ENCODE measurements around the gene FIG4.

FIG4 gene

GRCh38 chr6:109762166-109762565 is 71.1 kb downstream of the FIG4 start:
- Histone ChIP-seq H3K4me1 (no peaks in the 10 kb centered on the region), H3K27me3 (ENCODE audit: control insufficient read depth, insufficient read depth, low read length) (no peaks in the 10 kb centered on the region), H3K9me3 (ENCODE audit: control insufficient read depth, low read length) (no peaks in the 10 kb centered on the region), H3K36me3 (ENCODE audit: control insufficient read depth, insufficient read depth, low read length) (no peaks in the 10 kb centered on the region), H3K79me2 (no peaks in the 10 kb centered on the region), H3K9ac (no peak overlapping the region), H3K27ac (no peak overlapping the region), H3K4me2 (ENCODE audit: low read length) (no peak overlapping the region), H3K4me3 (ENCODE audit: low read depth, low read length) (no peak overlapping the region), H2AFZ (no peak overlapping the region)
- no peak for TF ChIP-seq CTCF (IDR thresholded peaks at IDR 0.05)

- H3K36me3 ChIP-seq (ENCODE audit: control insufficient read depth, insufficient read depth, low read length) = no peaks in the 10 kb centered on the region
- H3K9ac ChIP-seq = no peak overlapping the region
- no peak overlapping the region for H3K4me2 ChIP-seq (ENCODE audit: low read length)
- no peaks in the 10 kb centered on the region for H3K4me1 ChIP-seq
- no peaks in the 10 kb centered on the region for H3K27me3 ChIP-seq (ENCODE audit: control insufficient read depth, insufficient read depth, low read length)
- H3K27ac ChIP-seq = no peak overlapping the region
- TF ChIP-seq CTCF (IDR thresholded peaks at IDR 0.05) = no peak
- no peaks in the 10 kb centered on the region for H3K79me2 ChIP-seq
- no peak overlapping the region for H2AFZ ChIP-seq
- no peak overlapping the region for H3K4me3 ChIP-seq (ENCODE audit: low read depth, low read length)
- H3K9me3 ChIP-seq (ENCODE audit: control insufficient read depth, low read length) = no peaks in the 10 kb centered on the region
These were observed 71.8 kb downstream of the FIG4 start for GRCh38 chr6:109762769-109763441.

GRCh38 chr6:109766167-109766566 is 75.1 kb downstream of the FIG4 start:
- Histone ChIP-seq H3K9ac (no peak overlapping the region), H3K27me3 (ENCODE audit: control insufficient read depth, insufficient read depth, low read length) (no peaks in the 10 kb centered on the region), H3K27ac (no peak overlapping the region), H3K4me2 (ENCODE audit: low read length) (no peak overlapping the region), H2AFZ (no peak overlapping the region), H3K4me1 (no peaks in the 10 kb centered on the region), H3K36me3 (ENCODE audit: control insufficient read depth, insufficient read depth, low read length) (no peaks in the 10 kb centered on the region), H3K79me2 (no peaks in the 10 kb centered on the region), H3K9me3 (ENCODE audit: control insufficient read depth, low read length) (no peaks in the 10 kb centered on the region), H3K4me3 (ENCODE audit: low read depth, low read length) (no peak overlapping the region)
- no peak for TF ChIP-seq CTCF (IDR thresholded peaks at IDR 0.05)

- no peaks in the 10 kb centered on the region for H3K36me3 ChIP-seq (ENCODE audit: control insufficient read depth, insufficient read depth, low read length)
- no peaks in the 10 kb centered on the region for H3K27me3 ChIP-seq (ENCODE audit: control insufficient read depth, insufficient read depth, low read length)
- TF ChIP-seq CTCF (IDR thresholded peaks at IDR 0.05) = no peak
- H3K27ac ChIP-seq = no peak overlapping the region
- no peak overlapping the region for H3K4me3 ChIP-seq (ENCODE audit: low read depth, low read length)
- no peaks in the 10 kb centered on the region for H3K9me3 ChIP-seq (ENCODE audit: control insufficient read depth, low read length)
- no peaks in the 10 kb centered on the region for H3K4me1 ChIP-seq
- H3K4me2 ChIP-seq (ENCODE audit: low read length) = no peak overlapping the region
- H3K79me2 ChIP-seq = no peaks in the 10 kb centered on the region
- H2AFZ ChIP-seq = no peak overlapping the region
- no peak overlapping the region for H3K9ac ChIP-seq
These were observed 76.9 kb downstream of the FIG4 start for GRCh38 chr6:109767961-109768360.

GRCh38 chr6:109768485-109768884 is 77.4 kb downstream of the FIG4 start:
- H3K79me2 ChIP-seq = no peaks in the 10 kb centered on the region
- TF ChIP-seq CTCF (IDR thresholded peaks at IDR 0.05) = no peak
- no peaks in the 10 kb centered on the region for H3K27me3 ChIP-seq (ENCODE audit: control insufficient read depth, insufficient read depth, low read length)
- H3K4me1 ChIP-seq = no peaks in the 10 kb centered on the region
- H3K9ac ChIP-seq = no peak overlapping the region
- no peaks in the 10 kb centered on the region for H3K9me3 ChIP-seq (ENCODE audit: control insufficient read depth, low read length)
- no peak overlapping the region for H3K27ac ChIP-seq
- no peak overlapping the region for H3K4me2 ChIP-seq (ENCODE audit: low read length)
- H3K4me3 ChIP-seq (ENCODE audit: low read depth, low read length) = no peak overlapping the region
- H3K36me3 ChIP-seq (ENCODE audit: control insufficient read depth, insufficient read depth, low read length) = no peaks in the 10 kb centered on the region
- H2AFZ ChIP-seq = no peak overlapping the region
